Fibroblast of villous mesenchyme (primary cell): ENCODE data around the gene PIGM. TPM values are rescaled to one million over a fixed set of nuclear protein-coding genes. Genes with fewer than 3 reads are reported as not detected.

ENCODE experiments used
- DNase-seq: peaks from one replicate; pipeline ENCODE4 v3.0.0-alpha.2; 2010; ENCODE audit warnings: low read depth
- H3K4me3 ChIP-seq: 2 replicates; pipeline ENCODE4 v1.5.1; 2011; ENCODE audit warnings: low read depth, mild to moderate bottlenecking, low read length
- total RNA-seq: library from RNA; depleted of rRNA; stranded (reverse); fragments of >200 nt; gene quantifications from 2 replicates; pipeline ENCODE4 v1.2.3, GENCODE V29; 2012
- TF ChIP-seq, protein P1 (sequence below): IDR thresholded peaks from 2 replicates; pipeline ENCODE4 v1.5.1; 2012; ENCODE audit warnings: low read depth, mild to moderate bottlenecking, low read length; ENCODE audit not compliant: insufficient read depth

Gene PIGM
- total RNA-seq, 1 donor = 6.0 TPM

DNA sequence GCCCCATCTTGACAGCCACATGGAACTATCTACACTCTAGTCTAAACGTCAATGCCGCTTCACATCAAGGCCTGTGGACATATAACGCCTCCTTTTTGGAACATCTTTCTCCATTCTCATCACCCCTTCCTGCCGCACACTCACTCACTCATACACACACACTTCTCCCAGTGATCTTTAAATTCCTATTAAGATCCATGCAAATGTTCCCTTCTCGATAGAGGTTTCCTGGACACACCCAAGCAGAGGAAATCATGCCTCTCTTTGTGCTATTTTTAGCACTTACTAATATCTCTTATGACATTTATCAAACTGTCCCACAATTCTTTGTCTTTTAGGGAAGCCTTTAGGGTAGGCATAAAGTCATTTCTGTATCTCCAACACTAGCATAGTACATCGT is 49.5 kb downstream of the PIGM start:
- DNase-seq = no peak
- no peak overlapping the region for H3K4me3 ChIP-seq
- TF ChIP-seq, protein P1, sequence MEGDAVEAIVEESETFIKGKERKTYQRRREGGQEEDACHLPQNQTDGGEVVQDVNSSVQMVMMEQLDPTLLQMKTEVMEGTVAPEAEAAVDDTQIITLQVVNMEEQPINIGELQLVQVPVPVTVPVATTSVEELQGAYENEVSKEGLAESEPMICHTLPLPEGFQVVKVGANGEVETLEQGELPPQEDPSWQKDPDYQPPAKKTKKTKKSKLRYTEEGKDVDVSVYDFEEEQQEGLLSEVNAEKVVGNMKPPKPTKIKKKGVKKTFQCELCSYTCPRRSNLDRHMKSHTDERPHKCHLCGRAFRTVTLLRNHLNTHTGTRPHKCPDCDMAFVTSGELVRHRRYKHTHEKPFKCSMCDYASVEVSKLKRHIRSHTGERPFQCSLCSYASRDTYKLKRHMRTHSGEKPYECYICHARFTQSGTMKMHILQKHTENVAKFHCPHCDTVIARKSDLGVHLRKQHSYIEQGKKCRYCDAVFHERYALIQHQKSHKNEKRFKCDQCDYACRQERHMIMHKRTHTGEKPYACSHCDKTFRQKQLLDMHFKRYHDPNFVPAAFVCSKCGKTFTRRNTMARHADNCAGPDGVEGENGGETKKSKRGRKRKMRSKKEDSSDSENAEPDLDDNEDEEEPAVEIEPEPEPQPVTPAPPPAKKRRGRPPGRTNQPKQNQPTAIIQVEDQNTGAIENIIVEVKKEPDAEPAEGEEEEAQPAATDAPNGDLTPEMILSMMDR = no peak

DNA sequence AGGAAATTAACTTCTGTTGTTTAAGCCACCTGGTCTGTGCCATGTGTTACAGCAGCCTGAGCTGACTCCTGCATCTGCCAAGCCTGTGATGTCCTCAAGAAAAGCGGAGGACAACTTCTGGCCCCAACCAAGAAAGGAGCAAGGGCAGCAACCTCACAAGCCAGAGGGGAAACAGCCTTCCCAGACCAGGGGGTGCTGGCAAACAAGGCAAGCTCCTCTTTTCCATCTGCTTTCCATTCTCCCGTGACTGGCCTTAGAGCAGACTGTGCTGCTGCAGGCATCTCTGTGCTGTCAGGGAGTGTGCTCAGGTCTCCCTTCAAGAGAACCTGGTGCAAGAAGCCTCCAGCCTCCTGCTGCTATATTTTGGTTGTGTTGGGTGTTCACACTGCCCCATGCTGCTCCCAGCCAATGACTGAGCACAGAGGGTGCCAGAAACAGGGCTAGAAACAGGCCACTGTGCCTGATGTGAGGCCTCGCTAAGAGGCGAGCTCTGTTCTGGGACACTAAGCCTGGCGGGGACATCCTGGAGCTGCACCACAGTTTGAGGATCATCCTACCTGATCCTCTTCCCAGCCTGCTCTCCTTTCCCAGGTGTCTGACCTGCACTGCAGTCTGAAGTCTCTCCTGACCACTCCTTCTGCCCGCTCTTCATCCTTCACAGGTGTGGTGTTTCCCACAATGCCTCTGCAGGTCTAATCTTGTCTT is 50.3 kb downstream of the PIGM start:
- TF ChIP-seq, protein P1 = no peak
- H3K4me3 ChIP-seq = no peak overlapping the region
- no peak for DNase-seq

DNA sequence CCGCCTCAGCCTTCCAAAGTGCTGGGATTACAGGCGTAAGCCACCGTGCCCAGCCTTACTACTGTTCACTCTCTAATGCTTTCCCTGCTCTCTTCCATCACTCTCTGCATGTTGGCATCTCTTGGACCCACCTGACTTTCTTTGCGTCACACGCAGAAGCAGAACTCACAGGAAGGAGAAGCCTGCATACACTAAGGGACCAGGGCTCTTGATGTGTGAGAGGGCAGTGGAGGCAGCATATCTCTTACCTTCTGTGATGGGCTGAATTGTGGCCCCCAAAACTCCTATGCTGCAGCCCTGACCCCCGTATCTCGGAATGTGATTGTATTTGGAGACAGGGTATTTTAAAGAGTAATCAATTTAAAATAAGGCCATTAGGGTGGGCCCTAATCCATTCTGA is 51.0 kb downstream of the PIGM start:
- H3K4me3 ChIP-seq = no peak overlapping the region
- TF ChIP-seq, protein P1 = no peak
- DNase-seq = no peak

DNA sequence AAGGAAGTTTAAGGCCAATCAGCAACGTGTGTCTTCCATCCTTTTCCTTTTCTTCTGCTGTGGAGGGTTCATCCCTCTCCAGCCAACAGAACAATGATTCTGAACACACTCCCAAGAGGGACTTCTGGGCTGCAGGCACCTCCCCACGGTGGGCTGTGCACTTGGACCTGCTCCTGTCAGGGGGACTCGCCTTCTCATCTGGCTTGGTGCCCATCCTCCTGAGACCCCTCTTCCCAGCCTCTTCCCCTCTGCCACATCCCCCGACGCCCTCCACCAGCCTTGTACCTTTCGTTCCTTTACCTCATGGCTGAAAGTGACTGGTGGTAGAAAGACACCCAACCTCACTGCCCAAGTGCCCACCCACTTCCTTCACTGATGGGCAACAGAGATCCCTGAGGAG is 51.7 kb downstream of the PIGM start:
- TF ChIP-seq, protein P1 = no peak

DNA sequence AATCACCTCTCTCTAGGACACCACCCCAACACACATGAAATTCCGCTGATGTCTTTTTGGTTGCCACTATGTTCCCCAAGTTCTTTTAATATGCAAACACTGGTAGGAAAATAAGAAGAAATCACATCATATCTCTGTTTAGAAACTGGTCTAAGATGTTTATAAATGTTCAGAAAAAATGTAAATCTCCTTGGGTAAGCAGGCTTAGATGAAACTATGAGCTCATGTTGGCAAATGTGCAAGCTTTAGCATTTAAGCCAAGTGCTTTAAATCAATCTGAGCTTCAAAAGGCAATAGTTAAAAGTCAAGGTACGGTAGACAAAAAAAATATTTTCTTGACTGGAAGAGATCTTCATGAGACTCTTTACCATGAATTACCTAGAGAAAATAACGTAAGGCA is 52.5 kb downstream of the PIGM start:
- TF ChIP-seq, protein P1 = no peak
- peak; percentile 47 for DNase-seq
- no peak overlapping the region for H3K4me3 ChIP-seq

More for the DNA sequence above, 51.7 kb downstream of the PIGM start:
- DNase-seq = no peak
- H3K4me3 ChIP-seq = no peak overlapping the region

DNA sequence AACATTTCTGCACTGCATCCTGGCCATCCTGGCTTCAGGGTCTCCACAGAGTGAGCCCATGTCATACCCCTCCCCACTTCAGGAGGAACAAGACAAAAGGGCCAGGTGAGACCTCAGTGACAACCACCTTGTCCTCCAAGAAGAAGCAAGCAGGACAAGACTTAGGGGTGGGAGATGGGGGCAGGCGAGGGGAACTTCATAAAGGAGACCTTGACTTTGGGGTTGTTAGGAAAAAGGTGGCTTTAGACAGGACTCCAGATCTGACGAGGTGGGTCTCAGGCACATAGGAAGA is 53.7 kb downstream of the PIGM start:
- no peak overlapping the region for H3K4me3 ChIP-seq
- DNase-seq = no peak
- TF ChIP-seq, protein P1 = no peak
